Thyroid gland (tissue), 4 donors: ENCODE measurements around the gene TRIM29.

ENCODE experiments used
- CTCF ChIP-seq, 6 experiments: fragments of 200-600 bp in 3 of 6; fragments of 450-650 bp in 3 of 6; sonication (generic) in 3 of 6; IDR thresholded peaks; one replicate each; pipeline ENCODE4 v1.5.1; 2016 to 2019; ENCODE audit warnings: antibody characterized with exemption in 6 of 6, mild to moderate bottlenecking in 2 of 6, inconsistent platforms in 1 of 6, moderate library complexity in 1 of 6
- POLR2A ChIP-seq, 2 donors: fragments of 450-650 bp; IDR thresholded peaks; one replicate each; pipeline ENCODE4 v1.6.1; 2017; ENCODE audit warnings: antibody characterized with exemption in 2 of 2, mild to moderate bottlenecking in 2 of 2, moderate library complexity in 1 of 2

GRCh38 chr11:120133216-120134105 lies 4.5 kb downstream of the TRIM29 start:
- TF ChIP-seq CTCF (IDR thresholded peaks at IDR 0.05), result no peak
- TF ChIP-seq POLR2A (IDR thresholded peaks at IDR 0.05), result no peak
